HEK293 (cell line): ENCODE data around the gene HDLBP.
A peak's percentile ranks its signal among the peaks of the same experiment; 100 is the strongest.

Experiments used
- CTCF ChIA-PET: fragments of 350-600 bp; formaldehyde crosslinking; extraction: SDS; loops from one replicate; lab custom pipeline; 2021; ENCODE audit warnings: antibody characterized with exemption; lab: Yijun Ruan, JAX
- POLR2A ChIA-PET: fragments of 300-600 bp; formaldehyde crosslinking; extraction: SDS; loops from one replicate; lab custom pipeline; 2020; ENCODE audit warnings: antibody characterized with exemption, inconsistent platforms; lab: Yijun Ruan, JAX
- H3K27ac ChIP-seq: fragments of 200-500 bp; sonication (Bioruptor generic); 2 replicates; pipeline ENCODE4 v1.5.1; 2014; ENCODE audit warnings: low read depth, low read length, control low read depth, inconsistent platforms; ENCODE audit errors: extremely low read depth
- H3K36me3 ChIP-seq, 2 experiments: fragments of 200-500 bp in 1 of 2; sonication (Bioruptor generic) in 1 of 2; 1 replicate in 1 of 2; 2 replicates in 1 of 2; pipeline ENCODE4 v1.5.1; 2014 to 2017; ENCODE audit warnings: inconsistent platforms in 2 of 2, low read length in 2 of 2; ENCODE audit not compliant: control insufficient read depth in 2 of 2, insufficient read depth in 1 of 2
- H3K4me1 ChIP-seq: fragments of 200-500 bp; sonication (Bioruptor generic); 2 replicates; pipeline ENCODE4 v1.5.1; 2014; ENCODE audit warnings: mild to moderate bottlenecking, low read length, inconsistent platforms; ENCODE audit not compliant: control insufficient read depth, insufficient read depth
- H3K4me3 ChIP-seq: 2 replicates; pipeline ENCODE4 v1.5.1; 2011; ENCODE audit warnings: low read depth, mild to moderate bottlenecking, control low read depth, low read length, moderate library complexity
- H3K9me3 ChIP-seq: fragments of 200-500 bp; sonication (Bioruptor generic); 2 replicates; pipeline ENCODE4 v1.5.1; 2014; ENCODE audit warnings: low read depth, low read length, inconsistent platforms; ENCODE audit not compliant: control insufficient read depth, insufficient read depth
- GLIS1 ChIP-seq: fragments of 450-650 bp; formaldehyde crosslinking; IDR thresholded peaks from 2 replicates; pipeline ENCODE4 v1.5.1; 2016; ENCODE audit warnings: missing biosample characterization, missing genetic modification characterization
- HOXD13 ChIP-seq: sonication (generic); formaldehyde crosslinking; IDR thresholded peaks from 2 replicates; pipeline ENCODE4 v1.8.0; 2022; ENCODE audit warnings: missing genetic modification reagents, borderline replicate concordance
- MZF1 ChIP-seq: fragments of 450-650 bp; formaldehyde crosslinking; IDR thresholded peaks from 2 replicates; pipeline ENCODE4 v1.5.1; 2017; ENCODE audit warnings: missing biosample characterization, missing genetic modification characterization, borderline replicate concordance
- SP2 ChIP-seq: fragments of 450-650 bp; formaldehyde crosslinking; IDR thresholded peaks from 2 replicates; pipeline ENCODE4 v1.5.1; 2016; ENCODE audit warnings: missing biosample characterization, missing genetic modification characterization
- ZFP69B ChIP-seq: fragments of 450-650 bp; formaldehyde crosslinking; IDR thresholded peaks from 2 replicates; pipeline ENCODE4 v1.5.1; 2016; ENCODE audit warnings: missing biosample characterization, missing genetic modification characterization
- ZNF10 ChIP-seq: fragments of 450-650 bp; formaldehyde crosslinking; IDR thresholded peaks from 2 replicates; pipeline ENCODE4 v1.5.1; 2017; ENCODE audit warnings: missing biosample characterization, missing genetic modification characterization
- ZNF121 ChIP-seq: fragments of 450-650 bp; formaldehyde crosslinking; IDR thresholded peaks from 2 replicates; pipeline ENCODE4 v1.5.1; 2016; ENCODE audit warnings: missing biosample characterization, missing genetic modification characterization
- ZNF214 ChIP-seq: fragments of 450-650 bp; formaldehyde crosslinking; IDR thresholded peaks from 2 replicates; pipeline ENCODE4 v1.5.1; 2017; ENCODE audit warnings: missing biosample characterization, mild to moderate bottlenecking, missing genetic modification characterization, borderline replicate concordance
- ZNF311 ChIP-seq: fragments of 450-650 bp; formaldehyde crosslinking; IDR thresholded peaks from 2 replicates; pipeline ENCODE4 v1.5.1; 2017; ENCODE audit warnings: missing biosample characterization, missing genetic modification characterization, borderline replicate concordance
- ZNF391 ChIP-seq: fragments of 450-650 bp; formaldehyde crosslinking; IDR thresholded peaks from 2 replicates; pipeline ENCODE4 v1.5.1; 2016; ENCODE audit warnings: low read depth, missing biosample characterization, missing genetic modification characterization, borderline replicate concordance
- ZNF449 ChIP-seq: fragments of 450-650 bp; formaldehyde crosslinking; IDR thresholded peaks from 2 replicates; pipeline ENCODE4 v1.5.1; 2017; ENCODE audit warnings: missing biosample characterization, mild to moderate bottlenecking, missing genetic modification characterization, moderate library complexity
- ZNF560 ChIP-seq: fragments of 450-650 bp; formaldehyde crosslinking; IDR thresholded peaks from 2 replicates; pipeline ENCODE4 v1.5.1; 2017; ENCODE audit warnings: missing biosample characterization, missing genetic modification characterization, borderline replicate concordance
- ZNF600 ChIP-seq: fragments of 450-650 bp; formaldehyde crosslinking; IDR thresholded peaks from 2 replicates; pipeline ENCODE4 v1.5.1; 2016; ENCODE audit warnings: missing biosample characterization, missing genetic modification characterization
- ZNF777 ChIP-seq: fragments of 450-650 bp; formaldehyde crosslinking; IDR thresholded peaks from 2 replicates; pipeline ENCODE4 v1.5.1; 2017; ENCODE audit warnings: missing biosample characterization, missing genetic modification characterization, borderline replicate concordance
- ZSCAN4 ChIP-seq: fragments of 450-650 bp; formaldehyde crosslinking; IDR thresholded peaks from 2 replicates; pipeline ENCODE4 v1.5.1; 2017; ENCODE audit warnings: missing biosample characterization, missing genetic modification characterization
- TF ChIP-seq, protein P1 (sequence below): fragments of 450-650 bp; formaldehyde crosslinking; conservative IDR thresholded peaks from 2 replicates; pipeline ENCODE4 v1.5.1; 2016; ENCODE audit warnings: low read depth, missing biosample characterization, missing genetic modification characterization

HDLBP gene

GRCh38 chr2:241308832-241309500 is 6.5 kb downstream of the HDLBP start:
- H3K36me3 ChIP-seq, result peaks cover 0 to 8% of the 10 kb centered on the region in 2 experiments; a peak in 1 of 3 replicates
- CTCF ChIA-PET, result no interaction called here
- POLR2A ChIA-PET, result no interaction called here

DNA sequence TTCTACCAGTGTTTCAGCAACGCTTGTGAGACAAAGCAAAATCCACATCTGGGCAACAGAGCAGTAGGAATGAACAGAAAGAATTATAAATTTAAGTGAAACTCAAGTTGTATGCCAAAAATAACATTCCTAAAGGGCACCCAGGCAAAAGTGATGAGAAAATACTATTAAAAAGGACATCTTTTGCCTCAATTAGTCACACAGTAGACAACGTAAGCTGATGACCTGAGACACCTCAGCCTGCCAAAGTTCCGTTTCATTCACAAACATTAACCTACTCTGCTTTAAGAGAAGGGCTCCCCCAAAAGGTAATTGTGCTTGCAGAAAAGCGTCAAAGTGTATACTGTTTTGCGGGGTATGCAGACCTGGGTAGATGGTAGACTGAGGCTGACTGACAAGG is 7.2 kb downstream of the HDLBP start:
- ChIA-PET POLR2A (no interaction called here), CTCF (no interaction called here)
- Histone ChIP-seq H3K9me3 (no peaks in the 10 kb centered on the region), H3K36me3 (peaks cover 0 to 8% of the 10 kb centered on the region in 2 experiments; a peak in 1 of 3 replicates), H3K27ac (no peak overlapping the region), H3K4me1 (peaks cover 18% of the 10 kb centered on the region), H3K4me3 (no peak overlapping the region)
- TF ChIP-seq ZFP69B (tag by site-specific recombination) (no peak), ZNF121 (no peak), HOXD13 (no peak), ZNF10 (tag by site-specific recombination) (no peak), ZNF391 (tag by site-specific recombination) (no peak), ZNF560 (tag by site-specific recombination) (no peak), MZF1 (no peak), ZSCAN4 (tag by site-specific recombination) (no peak), ZNF311 (tag by site-specific recombination) (no peak), SP2 (tag by site-specific recombination) (no peak), ZNF777 (tag by site-specific recombination) (no peak), GLIS1 (tag by site-specific recombination) (no peak), ZNF449 (tag by site-specific recombination) (no peak), ZNF214 (tag by site-specific recombination) (no peak)

More at GRCh38 chr2:241308832-241309500, 6.5 kb downstream of the HDLBP start:
- Histone ChIP-seq H3K4me1 (peaks cover 21% of the 10 kb centered on the region), H3K9me3 (no peaks in the 10 kb centered on the region), H3K4me3 (no peak overlapping the region)
- peak; percentile 61 for TF ChIP-seq ZNF600 (tag by site-specific recombination)
- TF ChIP-seq, protein P1, sequence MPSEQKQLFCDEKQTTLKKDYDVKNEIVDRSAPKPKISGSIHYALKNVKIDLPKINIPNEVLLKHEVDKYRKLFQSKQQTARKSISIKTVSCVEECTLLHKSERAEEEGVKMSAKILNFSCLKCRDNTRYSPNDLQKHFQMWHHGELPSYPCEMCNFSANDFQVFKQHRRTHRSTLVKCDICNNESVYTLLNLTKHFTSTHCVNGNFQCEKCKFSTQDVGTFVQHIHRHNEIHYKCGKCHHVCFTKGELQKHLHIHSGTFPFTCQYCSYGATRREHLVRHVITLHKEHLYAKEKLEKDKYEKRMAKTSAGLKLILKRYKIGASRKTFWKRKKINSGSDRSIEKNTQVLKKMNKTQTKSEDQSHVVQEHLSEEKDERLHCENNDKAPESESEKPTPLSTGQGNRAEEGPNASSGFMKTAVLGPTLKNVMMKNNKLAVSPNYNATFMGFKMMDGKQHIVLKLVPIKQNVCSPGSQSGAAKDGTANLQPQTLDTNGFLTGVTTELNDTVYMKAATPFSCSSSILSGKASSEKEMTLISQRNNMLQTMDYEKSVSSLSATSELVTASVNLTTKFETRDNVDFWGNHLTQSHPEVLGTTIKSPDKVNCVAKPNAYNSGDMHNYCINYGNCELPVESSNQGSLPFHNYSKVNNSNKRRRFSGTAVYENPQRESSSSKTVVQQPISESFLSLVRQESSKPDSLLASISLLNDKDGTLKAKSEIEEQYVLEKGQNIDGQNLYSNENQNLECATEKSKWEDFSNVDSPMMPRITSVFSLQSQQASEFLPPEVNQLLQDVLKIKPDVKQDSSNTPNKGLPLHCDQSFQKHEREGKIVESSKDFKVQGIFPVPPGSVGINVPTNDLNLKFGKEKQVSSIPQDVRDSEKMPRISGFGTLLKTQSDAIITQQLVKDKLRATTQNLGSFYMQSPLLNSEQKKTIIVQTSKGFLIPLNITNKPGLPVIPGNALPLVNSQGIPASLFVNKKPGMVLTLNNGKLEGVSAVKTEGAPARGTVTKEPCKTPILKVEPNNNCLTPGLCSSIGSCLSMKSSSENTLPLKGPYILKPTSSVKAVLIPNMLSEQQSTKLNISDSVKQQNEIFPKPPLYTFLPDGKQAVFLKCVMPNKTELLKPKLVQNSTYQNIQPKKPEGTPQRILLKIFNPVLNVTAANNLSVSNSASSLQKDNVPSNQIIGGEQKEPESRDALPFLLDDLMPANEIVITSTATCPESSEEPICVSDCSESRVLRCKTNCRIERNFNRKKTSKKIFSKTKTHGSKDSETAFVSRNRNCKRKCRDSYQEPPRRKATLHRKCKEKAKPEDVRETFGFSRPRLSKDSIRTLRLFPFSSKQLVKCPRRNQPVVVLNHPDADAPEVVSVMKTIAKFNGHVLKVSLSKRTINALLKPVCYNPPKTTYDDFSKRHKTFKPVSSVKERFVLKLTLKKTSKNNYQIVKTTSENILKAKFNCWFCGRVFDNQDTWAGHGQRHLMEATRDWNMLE (tag by site-specific recombination), result no peak
- TF ChIP-seq, all 188 proteins: peak for 1
- H3K27ac ChIP-seq, result no peak overlapping the region
